Measurements from ENCODE around the gene SKA2. TPM values are rescaled to one million over a fixed set of nuclear protein-coding genes. Genes with fewer than 3 reads are reported as not detected.

The SKA2 gene
- total and polyA plus RNA-seq, 2 of the 8 experiments (the other 6 are each of a cell fraction or from before 2014, with no cell fraction given), result 15.6 to 95.8 TPM

GRCh38 chr17:59139939-59140338, 15.0 kb downstream of the SKA2 start:
- Histone ChIP-seq H4K20me1 (replicated peaks in 1 of 2; ENCODE audit: control insufficient read depth in 1 of 2, insufficient read depth in 2 of 2, low read length in 2 of 2) (peaks cover 0 to 6% of the 10 kb centered on the region in 2 experiments), H3K4ac (replicated peaks; ENCODE audit: insufficient read length, low read depth, low read length) (no peak overlapping the region), H2BK20ac (ENCODE audit: low read length) (no peak overlapping the region), H2BK12ac (ENCODE audit: low read depth, low read length) (no peak overlapping the region), H4K8ac (ENCODE audit: extremely low read depth, insufficient read depth, low read length) (no peak overlapping the region), H3K27me3 (replicated peaks in 1 of 4; ENCODE audit: control insufficient read depth in 3 of 4, extremely low read depth in 1 of 4, insufficient read depth in 3 of 4, low read length in 3 of 4) (no peaks in the 10 kb centered on the region), H3K79me1 (ENCODE audit: low read depth, low read length) (no peaks in the 10 kb centered on the region; the same call in 1 of the 2 replicates), H3K4me2 (ENCODE audit: insufficient read depth in 1 of 2, low read depth in 2 of 2, low read length in 2 of 2) (no peak overlapping the region), H3K23ac (ENCODE audit: insufficient read length) (no peak overlapping the region), H3K79me2 (ENCODE audit: control insufficient read depth in 1 of 2, insufficient read depth in 2 of 2, low read length in 2 of 2) (peaks cover 0 to 83% of the 10 kb centered on the region in 2 experiments; a peak in 2 of 4 replicates), H3K14ac (ENCODE audit: insufficient read length) (no peak overlapping the region), H3K36me3 (ENCODE audit: control insufficient read depth in 2 of 4, insufficient read depth in 4 of 4, low read length in 3 of 4) (peaks cover 0 to under 1% (median 0%) of the 10 kb centered on the region in 4 experiments; a peak in 1 of 8 replicates), H3K18ac (ENCODE audit: extremely low read depth, low read length) (no peak overlapping the region), H2AFZ (ENCODE audit: low read length) (no peak overlapping the region), H2AK5ac (ENCODE audit: low read depth, low read length) (no peak overlapping the region), H3K9me3 (ENCODE audit: insufficient read depth in 2 of 2, low read depth in 1 of 2, low read length in 1 of 2) (no peaks in the 10 kb centered on the region), H3K9ac (replicated peaks in 1 of 4; ENCODE audit: extremely low read depth in 1 of 4, low read depth in 3 of 4, low read length in 3 of 4) (no peak overlapping the region), H2BK120ac (replicated peaks; ENCODE audit: low read depth, low read length) (no peak overlapping the region), H4K5ac (ENCODE audit: insufficient read length, low read depth, low read length) (no peak overlapping the region), H2BK15ac (ENCODE audit: low read length) (no peak overlapping the region), H3K4me3 (ENCODE audit: extremely low read depth in 1 of 4, insufficient read depth in 2 of 4, low read depth in 3 of 4, low read length in 4 of 4) (no peak overlapping the region), H2BK5ac (ENCODE audit: low read depth, low read length) (no peak overlapping the region), H3K27ac (ENCODE audit: low read depth, low read length) (no peak overlapping the region), H3K4me1 (replicated peaks in 1 of 4; ENCODE audit: control insufficient read depth in 3 of 4, insufficient read depth in 4 of 4, low read length in 3 of 4) (peaks cover 0 to 3% (median 0%) of the 10 kb centered on the region in 4 experiments; a peak in 1 of 7 replicates), H3K23me2 (ENCODE audit: low read depth, low read length) (no peaks in the 10 kb centered on the region), H3K56ac (replicated peaks; ENCODE audit: insufficient read length, low read depth, low read length) (no peak overlapping the region), H4K91ac (replicated peaks; ENCODE audit: insufficient read length, low read length) (no peak overlapping the region)
- ChIA-PET POLR2A (ENCODE audit: partially characterized antibody) (no interaction called here), CTCF (ENCODE audit: partially characterized antibody) (interaction anchor here (0.7 kb wide), 1 partner anchor 46 kb away, joined by 3 read pairs; no protein-coding TSS in a partner anchor)
- no peak for DNase-seq (ENCODE audit: low read depth in 1 of 2, low spot score in 2 of 2)
- TF ChIP-seq CHD2 (IDR thresholded peaks at IDR 0.05; ENCODE audit: low read length) (no peak), NRF1 (IDR thresholded peaks at IDR 0.05; ENCODE audit: low read depth, low read length) (no peak)
- 97% methylated on average over 4 of the region's 4 CpGs; no CpG with 5 or more reads in 1 of the 2 experiments for WGBS, 2 experiments (ENCODE audit: extremely low coverage in 1 of 2, insufficient coverage in 1 of 2, insufficient read length in 1 of 2, insufficient replicate concordance in 2 of 2, low coverage in 1 of 2, low lambda C conversion rate in 2 of 2, missing lambda C conversion rate in 1 of 2)
- FAIRE-seq, result no peak
